HepG2 (cell line): ENCODE measurements around the gene NEK6. TPM values are rescaled to one million over a fixed set of nuclear protein-coding genes. Genes with fewer than 3 reads are reported as not detected.

Experiments
- ARNT ChIP-seq: fragments of 450-650 bp; IDR thresholded peaks from 2 replicates; pipeline ENCODE4 v1.6.1; 2017
- ELF3 ChIP-seq: IDR thresholded peaks from 2 replicates; pipeline ENCODE4 v1.6.1; 2016; ENCODE audit warnings: missing genetic modification reagents, missing compliant biosample characterization
- FOXA3 ChIP-seq: IDR thresholded peaks from 2 replicates; pipeline ENCODE4 v1.6.1; 2016; ENCODE audit warnings: missing genetic modification reagents, missing compliant biosample characterization
- HHEX ChIP-seq: IDR thresholded peaks from 2 replicates; pipeline ENCODE4 v1.6.1; 2016; ENCODE audit warnings: control low read depth
- HOXA7 ChIP-seq: sonication (generic); formaldehyde crosslinking; IDR thresholded peaks from 2 replicates; pipeline ENCODE4 v1.8.1; 2022; ENCODE audit warnings: mild to moderate bottlenecking, missing genetic modification reagents, moderate library complexity
- IRF2 ChIP-seq: IDR thresholded peaks from 2 replicates; pipeline ENCODE4 v1.6.1; 2018; ENCODE audit warnings: missing genetic modification reagents, missing compliant biosample characterization
- JDP2 ChIP-seq: sonication (generic); formaldehyde crosslinking; IDR thresholded peaks from 2 replicates; pipeline ENCODE4 v1.8.1; 2022; ENCODE audit warnings: missing genetic modification reagents, borderline replicate concordance
- MEIS2 ChIP-seq: sonication (generic); formaldehyde crosslinking; IDR thresholded peaks from 2 replicates; pipeline ENCODE4 v1.9.0; 2021; ENCODE audit warnings: mild to moderate bottlenecking, missing genetic modification reagents
- MIXL1 ChIP-seq: IDR thresholded peaks from 2 replicates; pipeline ENCODE4 v1.6.1; 2016
- PRPF4 ChIP-seq: fragments of 200-400 bp; formaldehyde crosslinking; IDR thresholded peaks from 2 replicates; pipeline ENCODE4 v1.6.1; 2016; ENCODE audit warnings: low read length, low read depth; ENCODE audit not compliant: poor library complexity, severe bottlenecking
- RBAK ChIP-seq: sonication (generic); formaldehyde crosslinking; IDR thresholded peaks from 2 replicates; pipeline ENCODE4 v1.5.1; 2020; ENCODE audit warnings: mild to moderate bottlenecking, missing genetic modification reagents
- RBM39 ChIP-seq: fragments of 200-400 bp; formaldehyde crosslinking; IDR thresholded peaks from one replicate; pipeline ENCODE4 v1.6.1; 2018; ENCODE audit warnings: antibody characterized with exemption, mild to moderate bottlenecking, low read depth, low read length; ENCODE audit not compliant: poor library complexity, severe bottlenecking
- THAP11 ChIP-seq: IDR thresholded peaks from 2 replicates; pipeline ENCODE4 v1.6.1; 2016; ENCODE audit warnings: missing biosample characterization, missing genetic modification reagents
- ZMYM3 ChIP-seq: sonication (generic); formaldehyde crosslinking; IDR thresholded peaks from 2 replicates; pipeline ENCODE4 v1.5.1; 2020; ENCODE audit warnings: mild to moderate bottlenecking, missing genetic modification reagents
- ZNF138 ChIP-seq: sonication (generic); formaldehyde crosslinking; IDR thresholded peaks from 2 replicates; pipeline ENCODE4 v1.5.0; 2020; ENCODE audit warnings: mild to moderate bottlenecking, low read depth, missing genetic modification reagents
- ZNF530 ChIP-seq: sonication (generic); formaldehyde crosslinking; IDR thresholded peaks from 2 replicates; pipeline ENCODE4 v1.5.0; 2020; ENCODE audit warnings: low read depth, mild to moderate bottlenecking, missing genetic modification reagents
- ZNF703 ChIP-seq: sonication (generic); formaldehyde crosslinking; IDR thresholded peaks from 2 replicates; pipeline ENCODE4 v1.5.1; 2020; ENCODE audit warnings: missing genetic modification reagents, mild to moderate bottlenecking, moderate library complexity, borderline replicate concordance
- ZSCAN22 ChIP-seq: sonication (generic); formaldehyde crosslinking; IDR thresholded peaks from 2 replicates; pipeline ENCODE4 v1.4.0; 2020; ENCODE audit warnings: mild to moderate bottlenecking, missing genetic modification reagents
- polyA plus RNA-seq, 8 experiments: library from polyadenylated mRNA; depleted of rRNA in 3 of 8; stranded (reverse) in 7 of 8; unstranded in 1 of 8; fragments of >200 nt; fragmentation: Illumina TruSeq in 4 of 8; extraction: Trizol in 4 of 8; gene quantifications; 2 replicates each; pipeline versions ENCODE4 v1.2.1 to v1.2.3, GENCODE V29; 2011 to 2016; ENCODE audit warnings: low read depth in 4 of 8, missing spikeins in 1 of 8, mixed read lengths in 1 of 8; ENCODE audit not compliant: insufficient read depth in 1 of 8
- total RNA-seq, 5 experiments: library from RNA; depleted of rRNA; stranded (reverse); fragments of >200 nt; fragmentation: Illumina TruSeq; extraction: Trizol; gene quantifications; 2 replicates each; pipeline ENCODE4 v1.2.3, GENCODE V29; 2016; ENCODE audit warnings: low read depth in 1 of 5
- TF ChIP-seq, protein P1 (sequence below): sonication (generic); formaldehyde crosslinking; IDR thresholded peaks from 2 replicates; pipeline ENCODE4 v1.5.0; 2020; ENCODE audit warnings: missing genetic modification reagents
- TF ChIP-seq, protein P2 (sequence below): sonication (generic); formaldehyde crosslinking; IDR thresholded peaks from 2 replicates; pipeline ENCODE4 v1.8.0; 2022; ENCODE audit warnings: missing genetic modification reagents, low read depth, mild to moderate bottlenecking, borderline replicate concordance
- TF ChIP-seq, protein P3 (sequence below): sonication (generic); formaldehyde crosslinking; IDR thresholded peaks from 2 replicates; pipeline ENCODE4 v1.5.0; 2020; ENCODE audit warnings: missing genetic modification reagents
- TF ChIP-seq, protein P4 (sequence below), 2 experiments: sonication (generic) in 1 of 2; formaldehyde crosslinking in 1 of 2; IDR thresholded peaks; 2 replicates each; pipeline versions ENCODE4 v1.4.0 to v1.6.1; 2016 to 2020; ENCODE audit warnings: borderline replicate concordance in 1 of 2, low read depth in 1 of 2, mild to moderate bottlenecking in 1 of 2, missing genetic modification reagents in 1 of 2
- TF ChIP-seq, protein P5 (sequence below): sonication (generic); formaldehyde crosslinking; IDR thresholded peaks from 2 replicates; pipeline ENCODE4 v1.4.0; 2020; ENCODE audit warnings: mild to moderate bottlenecking, missing genetic modification reagents

Gene NEK6
- total and polyA plus RNA-seq, 2 of the 13 experiments (the other 11 are each of a cell fraction or from before 2014, with no cell fraction given), result 30.4 to 119 TPM

DNA sequence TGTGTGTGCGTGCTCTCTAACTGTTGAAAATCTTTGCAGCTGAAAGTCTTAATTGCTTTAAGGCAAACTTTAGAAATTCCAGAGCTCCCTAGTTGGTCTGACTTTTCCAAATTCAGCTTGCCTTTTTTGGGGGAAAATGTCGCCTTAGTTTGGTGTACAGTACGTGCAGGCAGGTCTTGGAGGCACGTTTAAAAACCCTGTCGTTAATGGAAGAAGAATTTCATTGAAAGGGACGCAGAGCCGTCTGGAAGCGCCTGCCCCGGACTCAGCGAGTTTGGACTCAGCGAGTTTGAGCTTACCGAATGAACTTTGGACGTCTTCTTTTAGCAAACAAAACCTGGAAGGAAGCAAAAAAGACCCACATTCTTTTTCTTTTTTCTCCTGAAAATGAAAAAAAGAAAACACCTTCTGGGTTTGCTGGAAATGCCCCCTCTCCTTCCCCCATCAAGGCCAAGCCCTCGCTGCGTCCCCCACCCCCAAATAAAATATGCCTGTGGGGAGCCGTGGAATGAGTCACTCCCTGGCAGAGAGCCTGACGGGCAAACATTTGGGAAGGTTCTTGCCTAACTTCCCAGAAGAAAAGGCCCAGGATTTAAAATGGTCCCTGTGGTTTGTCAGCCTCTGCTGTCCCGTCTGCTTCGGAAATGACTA is 1.5 kb downstream of the NEK6 start (continued):
- TF ChIP-seq, protein P1, sequence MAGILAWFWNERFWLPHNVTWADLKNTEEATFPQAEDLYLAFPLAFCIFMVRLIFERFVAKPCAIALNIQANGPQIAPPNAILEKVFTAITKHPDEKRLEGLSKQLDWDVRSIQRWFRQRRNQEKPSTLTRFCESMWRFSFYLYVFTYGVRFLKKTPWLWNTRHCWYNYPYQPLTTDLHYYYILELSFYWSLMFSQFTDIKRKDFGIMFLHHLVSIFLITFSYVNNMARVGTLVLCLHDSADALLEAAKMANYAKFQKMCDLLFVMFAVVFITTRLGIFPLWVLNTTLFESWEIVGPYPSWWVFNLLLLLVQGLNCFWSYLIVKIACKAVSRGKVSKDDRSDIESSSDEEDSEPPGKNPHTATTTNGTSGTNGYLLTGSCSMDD (CRISPR knock-in tag), result no peak
- TF ChIP-seq RBAK (CRISPR knock-in tag), result no peak
- no peak for TF ChIP-seq ARNT
- TF ChIP-seq HHEX (CRISPR knock-in tag), result no peak
- no peak for TF ChIP-seq MIXL1 (CRISPR knock-in tag)
- TF ChIP-seq ZNF703, result no peak
- TF ChIP-seq ELF3, result peak; percentile 36
- TF ChIP-seq IRF2 (CRISPR knock-in tag), result no peak
- TF ChIP-seq HOXA7 (CRISPR knock-in tag), result no peak
- TF ChIP-seq PRPF4, result peak; percentile 43
- no peak for TF ChIP-seq MEIS2
- TF ChIP-seq THAP11 (CRISPR knock-in tag), result no peak
- TF ChIP-seq ZNF138 (CRISPR knock-in tag), result no peak
- no peak; the same call in 1 of the 2 replicates for TF ChIP-seq JDP2 (CRISPR knock-in tag)
- peak; percentile 39 for TF ChIP-seq FOXA3 (CRISPR knock-in tag)
- TF ChIP-seq, protein P2, sequence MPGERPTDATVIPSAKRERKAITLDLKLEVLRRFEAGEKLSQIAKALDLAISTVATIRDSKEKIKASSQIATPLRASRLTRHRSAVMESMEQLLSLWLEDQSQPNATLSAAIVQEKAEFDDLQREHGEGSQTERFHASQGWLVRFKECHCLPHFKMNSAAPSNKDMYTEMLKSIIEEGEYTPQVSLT (CRISPR knock-in tag), result no peak
- TF ChIP-seq, protein P3, sequence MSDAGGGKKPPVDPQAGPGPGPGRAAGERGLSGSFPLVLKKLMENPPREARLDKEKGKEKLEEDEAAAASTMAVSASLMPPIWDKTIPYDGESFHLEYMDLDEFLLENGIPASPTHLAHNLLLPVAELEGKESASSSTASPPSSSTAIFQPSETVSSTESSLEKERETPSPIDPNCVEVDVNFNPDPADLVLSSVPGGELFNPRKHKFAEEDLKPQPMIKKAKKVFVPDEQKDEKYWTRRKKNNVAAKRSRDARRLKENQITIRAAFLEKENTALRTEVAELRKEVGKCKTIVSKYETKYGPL, result no peak
- no peak; the same call in 1 of the 2 replicates for TF ChIP-seq ZMYM3 (CRISPR knock-in tag)
- TF ChIP-seq, protein P4, sequence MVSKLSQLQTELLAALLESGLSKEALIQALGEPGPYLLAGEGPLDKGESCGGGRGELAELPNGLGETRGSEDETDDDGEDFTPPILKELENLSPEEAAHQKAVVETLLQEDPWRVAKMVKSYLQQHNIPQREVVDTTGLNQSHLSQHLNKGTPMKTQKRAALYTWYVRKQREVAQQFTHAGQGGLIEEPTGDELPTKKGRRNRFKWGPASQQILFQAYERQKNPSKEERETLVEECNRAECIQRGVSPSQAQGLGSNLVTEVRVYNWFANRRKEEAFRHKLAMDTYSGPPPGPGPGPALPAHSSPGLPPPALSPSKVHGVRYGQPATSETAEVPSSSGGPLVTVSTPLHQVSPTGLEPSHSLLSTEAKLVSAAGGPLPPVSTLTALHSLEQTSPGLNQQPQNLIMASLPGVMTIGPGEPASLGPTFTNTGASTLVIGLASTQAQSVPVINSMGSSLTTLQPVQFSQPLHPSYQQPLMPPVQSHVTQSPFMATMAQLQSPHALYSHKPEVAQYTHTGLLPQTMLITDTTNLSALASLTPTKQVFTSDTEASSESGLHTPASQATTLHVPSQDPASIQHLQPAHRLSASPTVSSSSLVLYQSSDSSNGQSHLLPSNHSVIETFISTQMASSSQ (IDR thresholded peaks at IDR 0.05; ENCODE audit: low read depth), result 0 out of 2 replicates have a peak, but pooled peaks have one; percentile 28
- TF ChIP-seq, protein P4 (CRISPR knock-in tag; IDR thresholded peaks at IDR 0.05; ENCODE audit: borderline replicate concordance), result no peak; the same call in 1 of the 2 replicates
- TF ChIP-seq RBM39, result no peak
- no peak for TF ChIP-seq ZNF530 (CRISPR knock-in tag)
- no peak for TF ChIP-seq ZSCAN22
- TF ChIP-seq, protein P5, sequence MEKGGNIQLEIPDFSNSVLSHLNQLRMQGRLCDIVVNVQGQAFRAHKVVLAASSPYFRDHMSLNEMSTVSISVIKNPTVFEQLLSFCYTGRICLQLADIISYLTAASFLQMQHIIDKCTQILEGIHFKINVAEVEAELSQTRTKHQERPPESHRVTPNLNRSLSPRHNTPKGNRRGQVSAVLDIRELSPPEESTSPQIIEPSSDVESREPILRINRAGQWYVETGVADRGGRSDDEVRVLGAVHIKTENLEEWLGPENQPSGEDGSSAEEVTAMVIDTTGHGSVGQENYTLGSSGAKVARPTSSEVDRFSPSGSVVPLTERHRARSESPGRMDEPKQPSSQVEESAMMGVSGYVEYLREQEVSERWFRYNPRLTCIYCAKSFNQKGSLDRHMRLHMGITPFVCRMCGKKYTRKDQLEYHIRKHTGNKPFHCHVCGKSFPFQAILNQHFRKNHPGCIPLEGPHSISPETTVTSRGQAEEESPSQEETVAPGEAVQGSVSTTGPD (CRISPR knock-in tag), result no peak
